Anterior cingulate cortex (tissue), 58 donors: ENCODE results near the gene ZFYVE27.

Experiments
- DNase-seq, 58 donors: peaks; one replicate each; lab custom pipeline; 2025; lab: John Stamatoyannopoulos, UW

ZFYVE27 gene

GRCh38 chr10:97740613-97741012 lies 3.7 kb downstream of the ZFYVE27 start:
- no peak for DNase-seq

DNA sequence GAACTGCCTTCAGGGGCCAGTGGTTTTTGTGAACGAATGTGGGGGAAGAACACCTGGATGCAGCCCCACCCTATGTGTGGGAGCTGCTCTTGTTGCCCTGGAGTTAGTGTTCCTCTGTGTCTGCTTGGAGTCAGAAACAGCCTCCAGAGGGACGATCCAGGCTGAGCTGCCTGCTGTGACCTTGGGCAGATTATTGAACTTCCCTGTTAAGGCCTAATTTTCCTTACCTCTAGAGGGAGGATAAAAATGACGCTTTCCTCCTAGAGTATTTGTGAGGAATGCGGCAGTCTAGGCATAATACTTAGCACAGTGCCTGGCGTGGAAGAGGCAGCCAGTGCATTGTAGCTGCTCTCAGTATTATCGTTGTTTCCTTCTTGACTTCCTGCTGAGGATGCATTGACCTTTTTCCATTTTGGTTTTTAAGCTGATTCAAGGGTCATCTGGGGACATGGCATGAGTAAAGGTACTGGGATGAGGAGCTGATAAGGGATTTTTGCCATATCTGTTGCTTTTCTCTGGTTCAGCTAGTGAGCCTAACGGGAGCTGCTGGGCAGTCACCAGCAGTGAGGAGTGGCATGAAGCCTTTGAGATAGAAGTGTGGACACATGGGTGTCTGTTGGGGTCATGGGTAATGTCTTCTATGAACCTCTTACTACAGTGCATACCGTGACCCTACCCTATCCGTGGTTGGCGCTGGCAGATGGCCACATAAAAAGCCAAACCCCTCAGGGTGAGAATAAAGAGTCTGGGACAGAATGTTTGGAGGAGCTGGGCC lies 6.4 kb downstream of the ZFYVE27 start:
- no peak for DNase-seq

DNA sequence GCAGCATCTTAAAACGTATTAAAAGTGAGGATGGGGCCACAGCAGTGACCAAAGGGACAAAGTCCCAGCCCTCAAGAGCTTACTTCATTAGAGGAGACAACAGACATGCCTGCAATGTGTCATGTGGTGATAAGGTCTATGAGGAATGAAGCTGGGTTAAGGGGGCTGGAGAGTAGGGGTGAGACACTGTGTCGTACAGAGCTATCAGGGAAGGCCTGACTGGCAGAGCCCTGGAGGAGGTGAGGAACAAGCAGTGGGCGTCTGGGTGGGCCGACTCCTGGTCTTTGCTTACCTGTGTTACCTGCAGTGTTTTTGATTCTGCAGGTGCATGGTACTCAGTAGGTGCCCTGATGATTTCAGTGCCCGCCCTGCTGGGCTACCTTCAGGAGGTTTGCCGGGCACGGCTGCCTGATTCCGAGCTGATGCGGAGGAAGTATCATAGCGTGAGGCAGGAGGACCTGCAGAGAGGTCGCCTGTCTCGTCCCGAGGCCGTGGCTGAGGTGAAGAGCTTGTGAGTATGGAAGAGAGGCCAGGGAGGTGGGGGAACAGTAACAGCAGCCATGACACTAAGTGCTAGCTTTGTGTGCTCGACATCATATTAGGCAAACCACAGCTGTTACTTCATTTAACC lies 7.6 kb downstream of the ZFYVE27 start:
- DNase-seq: no peak

DNA sequence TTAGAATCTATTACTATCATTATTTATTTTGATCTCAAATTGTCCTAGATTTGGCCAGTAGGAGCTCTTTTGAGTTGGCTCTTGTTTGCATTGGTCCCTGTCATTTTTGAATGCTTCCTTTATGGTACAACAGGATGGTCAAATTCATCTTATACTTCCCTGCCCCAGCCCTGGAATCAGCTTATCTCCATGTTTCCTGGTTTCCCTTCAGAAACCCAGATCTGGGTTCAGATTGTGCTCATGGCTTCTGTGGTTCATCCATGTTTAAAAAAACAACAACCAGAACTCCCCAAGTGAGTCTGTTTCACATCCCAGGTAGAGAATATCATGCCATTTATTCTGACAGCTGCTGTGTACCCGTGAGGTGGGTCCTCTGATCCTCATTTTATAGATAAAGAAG lies 10.6 kb downstream of the ZFYVE27 start:
- DNase-seq: no peak

DNA sequence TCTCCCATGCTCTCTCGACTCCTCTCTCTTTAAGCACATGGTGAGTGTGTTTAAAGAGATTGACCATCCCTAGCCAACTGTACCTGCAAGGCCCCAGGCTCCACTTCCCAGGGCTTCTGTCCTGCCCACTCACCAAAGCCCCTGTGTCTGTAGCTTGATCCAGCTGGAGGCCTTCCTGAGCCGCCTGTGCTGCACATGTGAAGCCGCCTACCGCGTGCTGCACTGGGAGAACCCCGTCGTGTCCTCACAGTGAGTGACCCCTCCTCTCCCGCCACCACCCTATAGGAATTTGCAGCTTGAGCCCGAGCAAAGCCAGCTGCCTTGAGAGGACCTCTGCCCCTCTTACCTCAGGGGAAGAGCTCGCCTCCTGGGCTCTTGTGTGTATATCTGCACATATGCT lies 11.2 kb downstream of the ZFYVE27 start:
- no peak for DNase-seq

GRCh38 chr10:97752956-97753355 lies 16.0 kb downstream of the ZFYVE27 start:
- no peak for DNase-seq

DNA sequence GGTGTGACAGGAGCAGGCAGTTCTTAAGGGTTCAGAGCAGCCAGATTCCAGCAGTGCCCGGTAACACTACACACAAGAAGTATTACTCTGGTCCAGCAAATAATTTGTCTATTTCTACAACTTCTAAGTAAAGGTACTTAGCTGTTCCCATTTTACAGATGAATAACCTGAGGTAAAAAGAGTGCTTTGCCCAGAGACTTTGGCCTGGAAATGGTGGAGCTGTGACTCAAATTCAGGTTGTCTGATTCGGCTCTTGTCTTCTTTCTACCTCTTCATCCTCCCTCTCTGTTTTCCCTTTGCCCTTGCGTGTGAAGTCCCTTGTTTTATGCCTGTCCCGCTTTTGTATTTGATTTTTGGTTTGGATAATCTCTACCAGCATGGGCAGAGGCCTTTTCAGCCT lies 17.8 kb downstream of the ZFYVE27 start:
- no peak for DNase-seq

DNA sequence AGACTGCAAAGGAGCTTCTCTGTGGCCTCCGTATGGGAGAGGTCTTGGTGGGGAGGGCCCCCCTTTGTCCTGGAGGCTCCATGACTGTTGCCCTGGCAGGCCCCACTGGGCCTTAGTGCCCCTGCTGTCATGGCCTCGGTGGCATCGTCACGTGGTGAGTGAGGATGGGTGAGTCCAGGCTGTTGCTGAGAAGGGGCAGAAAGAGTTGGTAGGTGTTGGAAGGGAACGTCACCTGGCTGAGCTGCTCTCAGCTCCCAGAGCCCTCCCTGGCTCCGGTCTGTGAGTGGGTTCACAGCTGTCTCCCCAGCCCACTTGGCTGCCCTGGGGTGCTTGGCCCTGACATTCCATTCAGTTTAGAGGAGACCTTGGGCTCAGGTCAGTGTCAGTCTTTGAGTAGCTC lies 18.8 kb downstream of the ZFYVE27 start:
- no peak for DNase-seq

- DNase-seq: no peak
These were observed 20.5 kb downstream of the ZFYVE27 start for GRCh38 chr10:97757471-97757870.

DNA sequence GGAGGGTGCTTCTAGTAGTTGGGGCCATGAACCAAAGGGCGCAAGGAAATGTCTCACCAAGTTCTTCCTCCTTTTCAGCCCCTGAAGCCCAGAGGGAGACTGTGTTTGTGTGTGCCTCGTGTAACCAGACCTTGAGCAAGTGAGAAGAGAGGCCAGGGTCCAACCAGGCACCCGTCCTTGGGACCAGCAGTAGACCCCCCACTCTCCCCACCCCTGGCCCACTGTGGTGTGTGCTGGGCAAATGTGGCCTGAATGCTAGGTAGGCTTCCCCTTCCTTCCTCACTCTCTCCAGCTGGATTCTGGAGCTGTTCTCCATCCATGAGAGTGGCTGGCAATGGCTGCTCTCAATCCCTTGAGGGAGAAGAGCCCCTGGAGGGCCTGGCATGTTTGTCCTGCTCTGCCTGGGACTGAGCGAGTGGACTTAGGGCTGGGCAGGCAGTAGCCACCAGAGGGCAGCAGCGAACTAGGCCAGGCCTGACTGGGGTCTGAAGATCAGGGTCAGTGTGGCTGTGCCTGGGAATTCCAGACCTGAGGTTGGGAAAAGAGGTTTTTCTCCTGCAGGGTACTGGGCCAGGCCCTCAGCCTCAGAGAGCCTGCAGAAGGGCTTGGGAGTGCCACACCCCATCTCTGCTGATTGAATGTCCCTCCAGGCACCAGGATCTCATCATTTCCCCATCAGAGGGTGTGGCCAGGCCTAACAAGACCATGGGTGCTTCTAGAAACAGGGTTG lies 22.4 kb downstream of the ZFYVE27 start:
- peak in 48 of 58 donors; percentile 9 to 73 (median 41) for DNase-seq

DNA sequence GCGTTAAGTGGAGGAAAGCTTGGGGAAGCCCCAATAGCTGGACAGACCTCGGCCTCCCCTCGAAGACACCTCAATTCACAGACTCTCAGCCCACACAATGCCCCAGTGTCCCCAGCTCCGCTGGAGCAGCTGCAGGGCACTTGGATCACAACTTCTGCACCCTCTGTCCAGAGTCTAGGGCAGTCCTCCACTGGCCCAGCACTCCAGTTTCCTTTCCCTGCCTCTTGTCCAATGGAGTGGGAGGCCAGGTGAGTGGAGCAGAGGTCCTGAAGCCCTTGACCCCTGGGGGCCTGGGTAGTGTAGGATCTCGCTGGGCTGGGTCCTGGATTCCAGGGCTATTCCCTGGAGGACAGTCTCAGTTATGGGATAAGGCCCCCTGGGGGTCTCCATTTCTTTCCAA lies 23.0 kb downstream of the ZFYVE27 start:
- no peak for DNase-seq

DNA sequence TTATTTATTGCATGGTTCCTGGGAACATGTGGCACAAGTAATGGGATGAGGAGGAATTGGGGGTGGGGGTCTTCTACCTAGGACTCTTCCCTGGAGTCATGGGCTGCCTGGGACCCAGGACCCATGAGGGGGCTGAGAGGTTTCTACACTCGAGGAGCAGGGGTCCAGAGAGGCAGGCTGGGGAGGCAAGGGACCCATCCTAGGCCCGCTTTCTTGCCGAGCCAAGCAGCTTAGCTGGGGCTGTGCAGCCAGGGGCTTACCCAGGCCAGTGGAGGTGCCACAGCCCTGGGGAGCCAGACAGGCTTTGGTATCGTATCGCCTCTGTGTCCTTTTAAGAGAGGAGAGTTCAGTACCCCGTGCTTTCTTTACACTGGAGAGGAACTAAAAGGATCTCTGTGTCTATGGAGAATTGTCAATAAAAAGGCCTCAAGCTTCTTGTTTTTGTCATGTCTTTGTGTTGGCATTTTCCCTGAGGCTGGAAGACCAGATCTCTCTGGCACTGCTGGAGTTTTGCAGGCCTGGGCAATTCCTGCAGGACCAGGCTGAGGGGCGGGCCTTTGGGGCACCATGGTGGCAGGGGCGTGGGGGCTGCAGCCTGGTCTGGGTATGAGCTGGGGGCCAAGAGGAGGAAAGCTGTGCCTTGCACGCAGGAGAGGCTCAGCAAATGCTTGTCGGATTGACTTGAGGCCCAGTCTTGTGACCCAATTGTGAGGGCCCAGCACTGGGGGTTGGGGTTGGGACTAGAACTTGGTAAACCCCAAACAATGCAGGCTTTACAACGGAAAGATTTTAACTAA lies 23.7 kb downstream of the ZFYVE27 start:
- no peak for DNase-seq

GRCh38 chr10:97761331-97761865 lies 24.5 kb downstream of the ZFYVE27 start:
- no peak for DNase-seq

DNA sequence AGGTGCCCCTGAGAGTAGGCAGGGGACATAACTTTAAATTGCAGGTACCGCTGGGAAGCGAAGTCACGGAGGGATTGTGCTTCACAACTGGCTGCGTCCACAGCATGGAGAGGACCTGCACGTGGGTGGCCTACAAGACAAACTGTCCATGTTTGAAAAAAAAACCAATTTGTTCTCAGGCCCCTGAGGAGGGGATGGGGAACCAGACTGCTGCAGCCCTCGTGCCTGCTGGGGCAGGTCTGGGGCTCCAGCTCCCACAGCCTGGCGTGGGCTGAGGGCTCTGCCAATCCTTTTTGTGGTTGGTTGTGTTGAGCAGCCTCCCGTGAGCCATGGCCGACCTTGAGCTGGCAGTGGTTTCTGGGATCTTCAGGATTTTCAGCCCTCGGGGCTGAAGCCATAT lies 25.1 kb downstream of the ZFYVE27 start:
- no peak for DNase-seq

DNA sequence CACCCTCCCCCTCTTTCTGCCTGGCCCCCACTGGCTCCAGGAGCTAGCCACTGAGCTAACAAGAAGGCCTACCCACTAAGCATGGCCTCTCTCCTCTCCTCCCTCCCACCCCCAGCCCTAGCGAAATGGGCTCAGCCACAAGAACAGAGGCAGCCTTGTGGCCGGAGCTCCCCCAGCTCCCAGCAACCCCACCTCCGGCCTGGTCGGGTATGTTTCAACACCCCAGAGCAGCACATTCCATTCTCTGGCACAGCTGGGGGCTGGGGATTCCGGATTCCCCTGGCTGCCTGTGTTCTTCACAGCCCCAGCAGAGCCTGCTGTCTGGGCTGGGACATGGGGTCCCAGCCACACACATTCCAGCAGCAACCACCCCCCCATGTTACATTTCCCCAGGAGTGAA lies 25.9 kb downstream of the ZFYVE27 start:
- DNase-seq: peak in 4 of 58 donors; percentile 19 to 74 (median 26)

DNA sequence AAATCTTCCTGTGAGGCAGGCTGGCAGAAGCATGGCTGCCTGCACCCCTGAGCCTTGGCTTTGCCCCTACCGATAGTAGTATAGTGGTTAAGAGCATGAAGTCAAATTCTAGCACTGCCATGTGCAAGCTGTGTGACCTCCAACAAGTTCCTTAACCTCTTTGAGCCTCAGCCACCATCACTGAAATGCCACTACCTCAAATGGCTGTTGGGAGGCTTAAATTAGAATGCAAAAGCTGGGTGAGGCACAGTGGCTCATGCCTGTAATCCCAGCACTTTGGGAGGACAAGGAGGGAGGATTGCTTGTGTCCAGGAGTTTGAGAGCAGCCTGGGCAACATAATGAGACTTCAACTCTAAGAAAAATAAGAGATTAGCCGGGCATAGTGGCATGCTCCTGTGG lies 26.5 kb downstream of the ZFYVE27 start:
- DNase-seq: no peak

DNA sequence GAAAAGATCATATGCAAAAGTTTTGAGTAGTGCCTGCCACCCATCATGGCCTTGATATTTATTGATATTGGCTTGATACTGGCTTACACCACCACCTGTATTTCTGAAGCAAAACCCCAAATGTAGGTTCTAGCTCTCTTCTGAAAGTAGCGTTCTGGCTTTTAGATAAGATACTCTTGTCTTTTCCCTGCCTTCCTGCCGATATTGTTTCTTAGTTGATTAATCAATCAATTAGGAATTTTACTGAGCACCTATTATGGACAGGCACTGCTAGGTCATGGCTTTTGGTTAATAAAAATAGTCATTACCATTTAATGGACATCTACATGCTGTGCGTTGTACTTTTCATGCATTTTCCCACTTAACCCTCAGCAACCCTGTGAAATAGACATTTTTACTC lies 27.0 kb downstream of the ZFYVE27 start:
- no peak for DNase-seq

- DNase-seq: no peak
These were observed 27.6 kb downstream of the ZFYVE27 start for GRCh38 chr10:97764519-97764931.

DNA sequence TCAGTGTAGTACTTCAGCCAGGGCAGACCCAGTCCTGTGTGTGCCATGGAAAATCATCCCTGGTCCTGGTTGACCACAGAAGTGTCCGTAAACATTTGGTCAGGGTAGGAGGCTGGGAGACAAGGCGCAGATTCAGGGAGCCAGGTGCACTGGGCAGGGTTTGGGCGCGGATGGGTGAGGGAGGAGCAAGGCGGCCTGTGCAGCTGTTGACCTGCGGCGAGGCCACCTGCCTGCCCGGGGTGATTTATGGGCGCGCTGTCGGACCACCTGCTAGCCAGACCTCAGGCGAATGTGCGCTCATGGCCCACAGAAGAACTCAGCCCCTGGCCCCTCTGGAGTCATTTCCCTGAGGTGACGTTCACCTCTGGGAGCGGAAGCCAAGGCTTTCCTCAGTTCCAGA lies 28.3 kb downstream of the ZFYVE27 start:
- no peak for DNase-seq

- DNase-seq: no peak
These were observed 29.3 kb downstream of the ZFYVE27 start for GRCh38 chr10:97766106-97766810.
